ENCODE measurements around the gene INO80B. TPM values are rescaled to one million over a fixed set of nuclear protein-coding genes. Genes with fewer than 3 reads are reported as not detected.
A peak's percentile ranks its signal among the peaks of the same experiment; 100 is the strongest.

The INO80B gene
- polyA plus RNA-seq, 1 of the 3 experiments (the other 2 are of a cell fraction): 41.7 TPM

GRCh38 chr2:74472086-74472944 lies 17.4 kb downstream of the INO80B start, which contains the start of gene MRPL53 (continued):
- TF ChIP-seq IRF3 (IDR thresholded peaks at IDR 0.05; ENCODE audit: low read depth, low read length): no peak
- TF ChIP-seq MXI1 (IDR thresholded peaks at IDR 0.05; ENCODE audit: low read depth, low read length): peak; percentile 85

- H4K20me1 ChIP-seq (ENCODE audit: insufficient read depth): no peaks in the 10 kb centered on the region
- peak overlapping the region; percentile 93 for H3K4me2 ChIP-seq
- H3K27me3 ChIP-seq (ENCODE audit: insufficient read depth): no peaks in the 10 kb centered on the region
- peak overlapping the region; percentile 78 to 94 for H3K27ac ChIP-seq (ENCODE audit: low read depth in 2 of 2, low read length in 1 of 2)
- H3K4me3 ChIP-seq (ENCODE audit: low read depth in 2 of 2, low read length in 1 of 2): peak overlapping the region; percentile 68 to 74
- H3K36me3 ChIP-seq (replicated peaks in 1 of 2; ENCODE audit: control insufficient read depth in 1 of 2, insufficient read depth in 2 of 2, low read length in 1 of 2): peaks cover 22 to 32% of the 10 kb centered on the region in 2 experiments
- H3F3A ChIP-seq (replicated peaks; ENCODE audit: insufficient read depth): peaks cover 33% of the 10 kb centered on the region
- peak overlapping the region; percentile 81 for H2AFZ ChIP-seq (ENCODE audit: low read depth)
- peaks cover 6 to 7% of the 10 kb centered on the region in 2 experiments; a peak in 2 of 4 replicates for H3K4me1 ChIP-seq (ENCODE audit: control insufficient read depth in 1 of 2, insufficient read depth in 2 of 2, low read depth in 1 of 2, low read length in 1 of 2)
- H3K9me2 ChIP-seq: no peaks in the 10 kb centered on the region
- H3K9ac ChIP-seq: peak overlapping the region; percentile 72
- TF ChIP-seq TEAD4 (IDR thresholded peaks at IDR 0.05; ENCODE audit: borderline replicate concordance, insufficient read depth) (no peak), SIN3A (IDR thresholded peaks at IDR 0.05; ENCODE audit: borderline replicate concordance, low read depth, low read length) (no peak), RXRA (IDR thresholded peaks at IDR 0.05; ENCODE audit: borderline replicate concordance, low read depth) (no peak), POLR2AphosphoS5 (IDR thresholded peaks at IDR 0.05; ENCODE audit: low read depth, low read length) (no peak), ELF1 (IDR thresholded peaks at IDR 0.05) (no peak), YY1 (IDR thresholded peaks at IDR 0.05; ENCODE audit: low read depth) (no peak), TCF12 (IDR thresholded peaks at IDR 0.05) (no peak), SMC3 (IDR thresholded peaks at IDR 0.05; ENCODE audit: low read depth, low read length) (no peak), NRF1 (IDR thresholded peaks at IDR 0.05; ENCODE audit: low read depth, low read length) (no peak), JUND (IDR thresholded peaks at IDR 0.05) (no peak), ZBTB33 (IDR thresholded peaks at IDR 0.05; ENCODE audit: borderline replicate concordance, low read depth) (no peak), RFX5 (IDR thresholded peaks at IDR 0.05; ENCODE audit: low read length) (no peak), RAD21 (IDR thresholded peaks at IDR 0.05; ENCODE audit: low read length) (no peak), IRF3 (IDR thresholded peaks at IDR 0.05; ENCODE audit: low read depth, low read length) (no peak), REST (IDR thresholded peaks at IDR 0.05; ENCODE audit: low read depth, low read length) (no peak), FOSL2 (IDR thresholded peaks at IDR 0.05; ENCODE audit: borderline replicate concordance, low read depth) (no peak), CTCF (IDR thresholded peaks at IDR 0.05) (no peak), GABPA (IDR thresholded peaks at IDR 0.05; ENCODE audit: low read depth) (no peak)
- POLR2A ChIA-PET: interaction anchor here (0.9 to 6.9 kb wide), 13 partner anchors 9 to 115 kb away, joined by 3 to 60 read pairs (median 6); partner anchors contain the start of genes AUP1, CCDC142, HTRA2 and INO80B
- DNase-seq: no peak
- WGBS (ENCODE audit: low lambda C conversion rate): 19% methylated on average over 7 of the region's 7 CpGs
- no peaks in the 10 kb centered on the region for H3K9me3 ChIP-seq
- CTCF ChIA-PET: interaction anchor here (0.9 to 3.9 kb wide), 5 partner anchors 9 to 114 kb away, joined by 3 to 28 read pairs (median 3); partner anchors contain the start of genes CCDC142 and TTC31
- peaks cover 16% of the 10 kb centered on the region; the same call in 1 of the 2 replicates for H3K79me2 ChIP-seq (ENCODE audit: insufficient read depth)
These were observed 18.0 kb downstream of the INO80B start for GRCh38 chr2:74472945-74473258.
